Central memory CD4-positive, alpha-beta T cell (primary cell): ENCODE results near the gene ATE1.

Experiments used
- DNase-seq: peaks from one replicate; pipeline ENCODE4 v3.0.0; 2022

ATE1 gene

GRCh38 chr10:121864653-121865052 lies 63.2 kb downstream of the ATE1 start:
- DNase-seq = no peak

GRCh38 chr10:121864168-121864567 lies 63.7 kb downstream of the ATE1 start:
- DNase-seq = no peak

GRCh38 chr10:121862649-121863048 lies 65.2 kb downstream of the ATE1 start:
- no peak for DNase-seq

DNA sequence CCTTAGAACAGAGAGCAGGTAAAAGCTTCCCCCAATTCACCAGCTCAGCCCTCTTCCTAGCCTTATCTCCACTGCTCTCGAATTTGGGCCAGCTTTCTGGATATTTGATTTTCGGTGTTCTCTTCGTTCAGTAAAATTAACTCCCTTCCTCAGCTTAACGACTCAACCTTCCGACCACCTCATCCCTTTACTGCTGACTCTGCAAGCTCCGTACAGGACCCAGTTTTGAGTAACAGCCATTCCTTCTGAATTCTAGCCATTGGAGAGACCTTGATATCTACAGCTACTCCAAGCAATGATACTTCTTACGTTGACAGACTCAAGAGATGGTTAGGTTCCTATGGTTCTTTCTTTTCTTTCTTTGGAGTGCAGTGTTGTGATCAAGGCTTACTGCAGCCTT lies 65.8 kb downstream of the ATE1 start:
- no peak for DNase-seq

DNA sequence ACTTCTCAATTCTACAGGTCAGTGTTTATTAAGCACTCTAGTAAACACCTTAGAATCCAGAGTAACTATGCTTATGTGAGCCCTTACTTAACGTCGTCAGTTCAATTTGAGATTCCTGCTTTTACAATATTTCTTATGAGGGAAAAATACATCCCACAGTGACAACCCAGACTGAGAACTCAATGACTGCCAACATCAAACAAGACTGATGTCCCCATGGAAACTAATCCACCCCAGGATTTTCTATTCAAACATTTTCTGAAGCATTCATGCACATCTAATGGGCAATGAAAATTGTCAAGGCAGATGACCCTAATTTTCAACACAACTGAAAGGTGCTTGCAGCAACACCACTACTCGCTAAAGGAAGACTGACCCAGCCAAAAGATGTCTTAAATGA lies 67.0 kb downstream of the ATE1 start:
- no peak for DNase-seq

DNA sequence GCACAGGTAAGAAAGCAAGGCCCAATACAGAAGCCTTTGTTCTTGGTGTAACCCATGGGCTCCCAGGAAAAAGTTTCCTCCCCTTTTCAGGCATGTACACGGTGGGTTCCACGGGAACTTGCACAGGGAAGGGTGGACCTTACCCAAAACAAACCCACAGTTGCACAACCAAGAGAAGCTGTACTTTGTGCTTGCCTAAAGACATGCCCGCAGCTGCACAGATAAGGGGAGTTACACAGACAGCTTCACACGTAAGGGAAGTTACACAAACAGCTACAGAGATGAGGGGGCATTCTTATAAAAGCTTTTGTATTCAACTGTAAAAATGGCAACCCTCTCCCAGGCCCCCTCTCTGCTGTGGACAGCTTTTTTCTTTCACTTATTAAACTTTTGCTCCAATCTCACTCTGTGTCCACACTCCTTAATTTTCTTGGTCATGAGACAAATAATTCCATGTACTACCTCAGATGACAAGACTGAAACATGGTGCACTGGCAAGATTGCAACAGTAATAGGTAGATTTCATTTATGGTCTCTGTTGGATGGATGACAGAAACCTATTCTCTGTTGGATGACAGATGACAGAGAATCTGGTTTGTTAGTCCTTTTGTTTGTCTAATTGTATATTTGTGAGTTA lies 72.9 kb downstream of the ATE1 start:
- DNase-seq = no peak

GRCh38 chr10:121853950-121854349 lies 73.9 kb downstream of the ATE1 start:
- DNase-seq = no peak

DNA sequence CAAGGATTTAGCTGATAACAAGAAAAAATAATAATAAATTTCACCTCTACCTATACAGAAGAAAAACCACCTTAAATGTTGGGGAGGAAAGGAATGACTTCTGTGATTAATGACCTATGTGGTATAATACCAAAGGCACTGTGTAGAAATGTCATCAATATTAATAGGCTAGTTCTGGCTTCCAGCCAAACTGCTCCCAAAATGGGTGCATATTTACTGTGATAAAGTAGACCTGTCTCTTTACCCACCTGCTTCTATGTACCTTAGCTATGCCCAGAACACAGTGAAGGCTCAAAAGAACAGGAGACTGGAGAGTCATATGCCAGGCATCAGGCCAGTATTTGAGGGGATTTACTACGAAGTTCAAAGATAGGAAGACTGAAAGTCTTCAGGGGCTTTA lies 76.0 kb downstream of the ATE1 start:
- DNase-seq = no peak

GRCh38 chr10:121848082-121848481 lies 79.7 kb downstream of the ATE1 start:
- no peak for DNase-seq

- DNase-seq = no peak
These were observed 81.3 kb downstream of the ATE1 start for GRCh38 chr10:121846555-121846954.

- DNase-seq = no peak
These were observed 82.6 kb downstream of the ATE1 start for GRCh38 chr10:121845044-121845784.

GRCh38 chr10:121844537-121844936 lies 83.3 kb downstream of the ATE1 start:
- DNase-seq = no peak

DNA sequence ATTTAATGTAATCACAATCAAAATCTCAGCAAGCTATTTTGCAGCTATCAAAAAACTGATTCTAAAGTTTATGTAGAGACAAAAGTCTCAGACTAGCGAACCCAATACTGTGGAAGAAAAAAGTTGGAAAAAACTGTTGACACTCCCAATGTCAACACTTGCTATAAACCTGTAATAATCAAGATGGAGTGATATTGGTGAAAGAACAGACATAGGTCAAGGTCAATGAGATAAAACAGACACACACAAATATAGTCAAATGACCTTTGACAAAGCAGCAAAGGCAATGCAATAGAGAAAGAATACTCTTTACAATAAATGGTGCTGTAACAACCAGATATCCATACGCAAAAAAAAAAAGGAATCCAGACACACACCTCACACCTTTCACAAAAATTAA lies 84.5 kb downstream of the ATE1 start:
- no peak for DNase-seq

GRCh38 chr10:121841862-121842261 lies 86.0 kb downstream of the ATE1 start:
- DNase-seq = no peak

GRCh38 chr10:121838931-121839330 lies 88.9 kb downstream of the ATE1 start:
- DNase-seq = no peak

GRCh38 chr10:121838149-121838548 lies 89.7 kb downstream of the ATE1 start:
- no peak for DNase-seq

DNA sequence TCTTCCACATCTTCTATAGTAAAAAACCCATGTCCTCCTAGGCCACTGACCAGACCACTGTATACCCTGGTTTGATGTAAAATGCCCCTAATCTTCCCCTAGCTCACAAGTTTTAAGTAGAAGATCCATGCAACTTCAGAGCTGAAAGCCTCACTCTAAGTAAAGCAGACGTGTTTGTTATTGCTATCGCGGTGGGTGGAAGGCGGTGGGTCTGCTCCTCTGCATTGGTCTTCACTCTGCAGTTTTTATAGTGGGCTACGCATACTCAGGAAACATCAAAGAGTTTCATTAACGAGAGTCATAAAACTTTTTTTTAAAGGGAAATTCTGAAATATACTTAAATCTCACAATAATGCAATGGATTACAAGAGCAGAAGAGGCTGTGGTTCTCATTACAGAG lies 91.7 kb downstream of the ATE1 start:
- no peak for DNase-seq

GRCh38 chr10:121835376-121835775 lies 92.5 kb downstream of the ATE1 start:
- no peak for DNase-seq

GRCh38 chr10:121834757-121835156 lies 93.1 kb downstream of the ATE1 start:
- no peak for DNase-seq

DNA sequence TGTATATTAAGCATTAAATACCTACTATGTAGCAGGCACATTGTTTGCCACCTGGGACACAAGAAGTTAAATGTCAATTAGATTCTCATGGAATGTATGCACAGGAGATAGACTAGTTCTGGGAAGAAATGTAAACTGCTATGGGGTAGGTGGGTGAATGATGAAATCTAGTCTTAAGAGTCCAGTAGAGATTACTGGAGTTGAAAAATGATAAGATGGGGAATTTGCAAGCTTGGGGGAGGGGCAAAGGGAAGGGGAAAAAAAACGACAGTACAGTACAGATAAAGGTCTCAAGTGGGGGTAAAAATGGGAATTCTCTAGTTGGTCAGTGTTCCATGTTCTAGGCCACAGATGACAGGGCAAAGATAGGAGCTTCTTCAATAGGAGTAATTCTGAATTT lies 94.4 kb downstream of the ATE1 start:
- no peak for DNase-seq

DNA sequence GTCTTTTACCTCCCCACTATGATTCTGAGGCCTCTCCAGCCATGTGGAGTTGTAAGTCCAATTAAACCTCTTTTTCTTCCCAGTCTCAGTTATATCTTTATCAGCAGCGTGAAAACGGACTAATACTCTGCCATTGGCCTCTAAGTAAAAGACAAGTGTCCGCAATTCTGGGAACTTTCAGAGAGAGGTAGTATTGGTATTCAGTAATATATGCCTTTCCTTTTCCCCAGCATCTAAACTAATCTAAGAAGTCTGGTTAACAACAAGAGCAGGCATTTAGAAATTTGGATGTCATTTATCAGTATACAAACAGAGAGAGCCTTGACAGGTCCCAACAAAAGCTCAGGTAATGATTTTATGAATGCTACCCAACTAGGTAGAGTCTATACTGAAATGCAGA lies 95.2 kb downstream of the ATE1 start:
- no peak for DNase-seq

GRCh38 chr10:121831777-121832176 lies 96.1 kb downstream of the ATE1 start:
- DNase-seq = no peak

DNA sequence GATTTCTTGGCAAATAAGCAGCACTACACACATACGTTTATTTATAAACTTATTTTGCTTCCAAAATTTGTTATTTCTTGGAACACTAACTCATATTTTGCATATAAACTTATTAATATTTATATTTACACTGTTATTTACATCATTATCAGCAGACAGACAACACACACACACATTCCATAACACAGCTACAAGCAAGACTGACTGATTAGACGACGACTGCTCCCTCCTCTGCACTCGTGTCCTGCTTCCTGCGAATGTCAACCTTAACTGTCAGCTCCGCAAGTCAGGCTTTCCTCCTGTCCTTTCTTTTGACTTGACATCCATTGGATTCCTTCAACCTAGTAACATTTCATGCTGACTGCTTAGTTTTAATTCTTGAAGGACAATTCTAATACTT lies 96.6 kb downstream of the ATE1 start:
- DNase-seq = no peak

DNA sequence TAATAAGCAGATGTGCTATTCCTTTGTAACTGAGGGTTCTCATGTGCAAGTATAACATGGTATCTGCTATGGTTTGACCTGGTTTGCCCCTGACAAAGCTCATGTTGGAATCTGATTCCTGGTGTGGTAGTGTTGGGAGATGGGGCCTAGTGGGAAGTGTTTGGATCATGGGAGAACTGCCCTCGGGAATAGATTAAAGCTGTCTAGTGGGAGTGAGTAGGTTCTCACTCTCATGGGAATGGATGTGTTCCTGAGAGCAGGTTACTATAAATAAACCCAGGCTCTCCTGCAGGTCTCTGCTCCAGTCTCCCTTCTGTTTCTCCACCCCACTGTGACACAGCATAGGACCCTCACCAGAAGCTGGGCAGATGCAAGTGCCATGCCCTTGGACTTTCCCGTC lies 97.7 kb downstream of the ATE1 start:
- no peak for DNase-seq

GRCh38 chr10:121828045-121828444 lies 99.8 kb downstream of the ATE1 start:
- no peak for DNase-seq
